Ovary (tissue), 9 donors: ENCODE data around the gene LDAH. TPM values are rescaled to one million over a fixed set of nuclear protein-coding genes. Genes with fewer than 3 reads are reported as not detected.

Experiments used
- DNase-seq, 5 donors: peaks; one replicate each; pipeline ENCODE4 v3.0.0-alpha.2; 2019 to 2020
- H3K27ac ChIP-seq, 2 donors: fragments of 200-600 bp; one replicate each; pipeline versions ENCODE4 v1.5.1 to v1.8.0; 2019 to 2022
- H3K27me3 ChIP-seq: fragments of 200-600 bp; one replicate; pipeline ENCODE4 v1.8.0; 2022
- H3K36me3 ChIP-seq: fragments of 200-600 bp; sonication (generic); one replicate; pipeline ENCODE4 v1.5.1; 2019
- H3K4me1 ChIP-seq: one replicate; pipeline ENCODE4 v1.8.1; 2013; ENCODE audit warnings: mild to moderate bottlenecking, moderate library complexity; ENCODE audit not compliant: insufficient read depth
- H3K4me3 ChIP-seq: fragments of 200-600 bp; sonication (generic); one replicate; pipeline ENCODE4 v1.5.1; 2017
- H3K9me3 ChIP-seq, 2 donors: fragments of 200-600 bp in 1 of 2; sonication (generic) in 1 of 2; one replicate each; pipeline versions ENCODE4 v1.5.1 to v1.8.1; 2013 to 2019; ENCODE audit warnings: mild to moderate bottlenecking in 1 of 2, moderate library complexity in 1 of 2
- CTCF ChIP-seq, 3 donors: fragments of 450-650 bp in 2 of 3; fragments of 200-600 bp in 1 of 3; IDR thresholded peaks; one replicate each; pipeline versions ENCODE4 v1.5.1 to v1.8.0; 2016 to 2022; ENCODE audit warnings: antibody characterized with exemption in 3 of 3, mild to moderate bottlenecking in 1 of 3
- EP300 ChIP-seq: sonication (generic); formaldehyde crosslinking; IDR thresholded peaks from one replicate; pipeline ENCODE4 v1.6.1; 2017; ENCODE audit warnings: antibody characterized with exemption
- POLR2A ChIP-seq: fragments of 450-650 bp; IDR thresholded peaks from one replicate; pipeline ENCODE4 v1.6.1; 2017; ENCODE audit warnings: antibody characterized with exemption, mild to moderate bottlenecking, moderate library complexity
- WGBS, 3 donors: extraction: QIAGEN DNeasy Blood & Tissue Kit in 1 of 3; methylation state at CpG; one replicate each; pipeline versions ENCODE4 v1.1.5 to v1.1.7; 2013 to 2017; 5-methylcytosine and 5-hydroxymethylcytosine counted together
- intact Hi-C, 4 donors: fragments of 100-400 bp; cut with DNase I; formaldehyde crosslinking; loops; one replicate each; pipeline versions ENCODE4 v1.11.0 to v1.15.1; 2022 to 2023
- polyA plus RNA-seq, 2 donors: library from polyadenylated mRNA; stranded (reverse); fragments of 200-250 nt in 1 of 2; fragments of 350-450 nt in 1 of 2; fragmentation: Illumina TruSeq in 1 of 2; extraction: RNeasy Lipid Tissue Mini Kit (QIAGEN cat#74804) in 1 of 2; gene quantifications; one replicate each; pipeline ENCODE4 v1.2.3, GENCODE V29; 2013 to 2014
- total RNA-seq, 7 donors: library from RNA; depleted of rRNA in 2 of 7; stranded (reverse); fragments of >200 nt in 2 of 7; fragmentation: NEBNext Ultra II Directional in 3 of 7; extraction: Animal tissue kit (Norgen Biotek cat#: 25700) in 3 of 7; gene quantifications; one replicate each; pipeline versions ENCODE4 v1.1.0 to v1.2.4, GENCODE V29; 2016 to 2023
- donor health status: DM: no; HTN: no; CAD: no; lungs with moderate emphysema.
- donor health status: DM: no; HTN: no; CAD: no.
- donor health status: Bipolar disorder and iron deficiency.
- donor health status: DM: yes; HTN: yes; CAD: no.
- donor health status: DM: no; HTN: no; CAD: no.
- donor health status: DM: yes; HTN: yes; CAD: no.

LDAH gene
- total and polyA plus RNA-seq, 9 donors: 4.0 to 21.0 (median 11.0) TPM

GRCh38 chr2:20759487-20759886 is 63.4 kb downstream of the LDAH start:
- Histone ChIP-seq H3K4me3 (no peak overlapping the region), H3K4me1 (no peaks in the 10 kb centered on the region), H3K27ac (no peak overlapping the region), H3K27me3 (no peaks in the 10 kb centered on the region), H3K9me3 (no peaks in the 10 kb centered on the region), H3K36me3 (no peaks in the 10 kb centered on the region)
- intact Hi-C loops: no loop called here
- no peak for DNase-seq
- TF ChIP-seq EP300 (no peak), CTCF (IDR thresholded peaks at IDR 0.05) (no peak), POLR2A (no peak)
- WGBS, 3 donors: 96 to 99% (median 98%) methylated on average over 2 of the region's 2 CpGs

- 89 to 100% (median 94%) methylated on average over 1 of the region's 1 CpG for WGBS, 3 donors
- Histone ChIP-seq H3K9me3 (no peaks in the 10 kb centered on the region), H3K4me3 (no peak overlapping the region), H3K27me3 (no peaks in the 10 kb centered on the region), H3K36me3 (no peaks in the 10 kb centered on the region), H3K27ac (no peak overlapping the region), H3K4me1 (no peaks in the 10 kb centered on the region)
- intact Hi-C loops: no loop called here
- no peak for TF ChIP-seq EP300
- no peak for TF ChIP-seq POLR2A
- TF ChIP-seq CTCF (IDR thresholded peaks at IDR 0.05): no peak
- no peak for DNase-seq
These were observed 63.9 kb downstream of the LDAH start for GRCh38 chr2:20758997-20759396.

- no peaks in the 10 kb centered on the region for H3K27me3 ChIP-seq
- intact Hi-C loops: no loop called here
- H3K4me1 ChIP-seq: no peaks in the 10 kb centered on the region
- no peak overlapping the region for H3K4me3 ChIP-seq
- peaks cover 0 to under 1% of the 10 kb centered on the region in 2 donors for H3K9me3 ChIP-seq
- TF ChIP-seq CTCF (IDR thresholded peaks at IDR 0.05) (no peak), EP300 (no peak), POLR2A (no peak)
- DNase-seq: no peak
- 88 to 92% (median 90%) methylated on average over 1 of the region's 1 CpG for WGBS, 3 donors
- no peak overlapping the region for H3K27ac ChIP-seq
- H3K36me3 ChIP-seq: no peaks in the 10 kb centered on the region
These were observed 65.4 kb downstream of the LDAH start for GRCh38 chr2:20757405-20758090.

GRCh38 chr2:20755132-20755800 is 67.6 kb downstream of the LDAH start:
- H3K27me3 ChIP-seq: no peaks in the 10 kb centered on the region
- intact Hi-C loops: no loop called here
- TF ChIP-seq POLR2A (no peak), EP300 (no peak), CTCF (IDR thresholded peaks at IDR 0.05) (no peak)
- H3K4me1 ChIP-seq: no peaks in the 10 kb centered on the region
- no peak for DNase-seq
- H3K27ac ChIP-seq: no peak overlapping the region
- no peak overlapping the region for H3K4me3 ChIP-seq
- peaks cover 0 to 4% of the 10 kb centered on the region in 2 donors for H3K9me3 ChIP-seq
- H3K36me3 ChIP-seq: no peaks in the 10 kb centered on the region
